Left ventricle myocardium inferior (tissue), 1 donor: Measurements from ENCODE around the gene AZIN2. TPM values are rescaled to one million over a fixed set of nuclear protein-coding genes. Genes with fewer than 3 reads are reported as not detected.
"Not testable (repeated sequence)": the region's sequence is repeated elsewhere in the genome, so short reads cannot be mapped to it uniquely, and the experiment has no call there.

Experiments
- DNase-seq: peaks from one replicate; pipeline ENCODE4 v3.0.0-alpha.2; 2020
- H3K27ac ChIP-seq: fragments of 200-600 bp; replicated peaks from 2 replicates; pipeline ENCODE4 v1.8.0; 2021
- H3K27me3 ChIP-seq: fragments of 200-600 bp; 2 replicates; pipeline ENCODE4 v1.8.0; 2021; ENCODE audit warnings: low read depth
- H3K36me3 ChIP-seq: fragments of 200-600 bp; 2 replicates; pipeline ENCODE4 v1.8.0; 2021
- H3K4me1 ChIP-seq: fragments of 200-600 bp; 2 replicates; pipeline ENCODE4 v1.8.0; 2021
- H3K4me3 ChIP-seq: fragments of 200-600 bp; 2 replicates; pipeline ENCODE4 v1.8.0; 2021; ENCODE audit warnings: mild to moderate bottlenecking, moderate library complexity
- H3K9me3 ChIP-seq: fragments of 200-600 bp; replicated peaks from 2 replicates; pipeline ENCODE4 v1.8.0; 2021
- intact Hi-C: fragments of 100-400 bp; cut with micrococcal nuclease; formaldehyde crosslinking; loops from one replicate; pipeline ENCODE4 v1.11.0; 2022
- total RNA-seq: library from RNA; stranded (reverse); fragmentation: NEBNext Ultra II Directional; extraction: Animal tissue kit (Norgen Biotek cat#: 25700); gene quantifications from one replicate; pipeline ENCODE4 v1.2.1, GENCODE V29; 2021
- TF ChIP-seq, protein P1 (sequence below): fragments of 200-600 bp; IDR thresholded peaks from 2 replicates; pipeline ENCODE4 v1.8.0; 2021; ENCODE audit warnings: antibody characterized with exemption, mild to moderate bottlenecking, borderline replicate concordance
- donor health status: DM: no; HTN: yes; CAD: no; lungs with severe emphysema.

AZIN2 gene
- total RNA-seq, 1 donor from 2014 or later = 2.8 TPM

DNA sequence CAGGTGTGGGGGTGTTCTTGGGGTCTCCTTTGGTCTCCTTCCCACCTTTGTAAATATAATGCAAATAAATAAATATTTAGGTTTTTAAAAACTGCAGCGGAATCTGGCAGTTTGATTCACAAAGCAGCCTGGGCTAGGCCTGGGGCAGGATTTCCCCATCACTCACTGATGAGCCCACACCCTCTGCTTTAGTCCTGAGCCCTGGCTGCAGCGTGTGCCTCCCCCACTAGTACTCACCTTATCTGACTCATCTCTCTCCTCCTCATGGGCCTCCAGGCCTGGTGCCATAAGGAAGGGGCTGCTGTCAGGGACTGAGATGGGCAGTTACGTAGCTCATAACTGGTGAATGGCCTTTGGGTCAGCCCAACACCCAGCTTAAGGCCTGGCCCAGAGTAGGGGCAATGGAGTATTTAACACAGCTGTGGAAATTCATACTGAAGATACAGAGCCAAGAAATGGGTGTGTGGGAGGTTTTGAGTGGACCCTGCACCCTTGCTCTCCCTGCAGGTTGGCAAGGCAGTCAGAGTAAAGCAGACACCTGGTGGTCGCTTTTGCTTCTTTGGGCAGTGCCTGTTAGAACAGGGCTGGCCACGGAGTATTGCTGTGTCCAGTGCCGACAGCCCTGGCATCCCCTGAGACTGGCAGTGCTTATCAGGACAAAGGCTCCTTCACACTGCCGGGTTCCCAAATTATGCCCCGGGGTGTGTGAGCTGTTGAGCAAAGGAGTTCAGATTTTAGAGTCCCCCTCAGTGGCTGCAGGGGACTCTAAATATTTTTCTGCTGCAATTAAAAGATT lies 39.7 kb downstream of the AZIN2 start:
- TF ChIP-seq, protein P1, sequence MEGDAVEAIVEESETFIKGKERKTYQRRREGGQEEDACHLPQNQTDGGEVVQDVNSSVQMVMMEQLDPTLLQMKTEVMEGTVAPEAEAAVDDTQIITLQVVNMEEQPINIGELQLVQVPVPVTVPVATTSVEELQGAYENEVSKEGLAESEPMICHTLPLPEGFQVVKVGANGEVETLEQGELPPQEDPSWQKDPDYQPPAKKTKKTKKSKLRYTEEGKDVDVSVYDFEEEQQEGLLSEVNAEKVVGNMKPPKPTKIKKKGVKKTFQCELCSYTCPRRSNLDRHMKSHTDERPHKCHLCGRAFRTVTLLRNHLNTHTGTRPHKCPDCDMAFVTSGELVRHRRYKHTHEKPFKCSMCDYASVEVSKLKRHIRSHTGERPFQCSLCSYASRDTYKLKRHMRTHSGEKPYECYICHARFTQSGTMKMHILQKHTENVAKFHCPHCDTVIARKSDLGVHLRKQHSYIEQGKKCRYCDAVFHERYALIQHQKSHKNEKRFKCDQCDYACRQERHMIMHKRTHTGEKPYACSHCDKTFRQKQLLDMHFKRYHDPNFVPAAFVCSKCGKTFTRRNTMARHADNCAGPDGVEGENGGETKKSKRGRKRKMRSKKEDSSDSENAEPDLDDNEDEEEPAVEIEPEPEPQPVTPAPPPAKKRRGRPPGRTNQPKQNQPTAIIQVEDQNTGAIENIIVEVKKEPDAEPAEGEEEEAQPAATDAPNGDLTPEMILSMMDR = no peak
- no peak overlapping the region for H3K27ac ChIP-seq
- no peak for DNase-seq
- H3K4me1 ChIP-seq = peaks cover under 1% of the 10 kb centered on the region
- no peaks in the 10 kb centered on the region for H3K9me3 ChIP-seq
- no peaks in the 10 kb centered on the region for H3K36me3 ChIP-seq
- no peak overlapping the region for H3K4me3 ChIP-seq
- H3K27me3 ChIP-seq = no peaks in the 10 kb centered on the region
- intact Hi-C loops = no loop called here

DNA sequence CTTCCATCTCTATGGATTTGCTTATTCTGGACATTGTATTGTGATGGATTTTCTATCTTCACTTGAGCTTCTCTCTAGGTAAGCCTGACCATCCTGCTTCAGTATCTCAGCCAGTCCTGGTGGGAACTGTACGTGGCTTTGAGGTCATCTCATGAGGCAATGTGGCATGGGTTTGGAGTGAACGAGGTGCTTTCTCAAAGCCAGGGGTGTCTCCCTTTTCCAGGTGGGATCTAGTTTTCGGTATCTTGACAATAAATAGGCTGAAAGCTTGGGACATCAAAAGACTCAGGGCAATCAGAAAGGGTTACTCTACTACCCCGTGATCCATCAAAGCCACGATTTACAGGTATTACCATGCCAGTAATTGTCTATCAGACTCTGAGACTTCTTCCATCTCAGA lies 40.8 kb downstream of the AZIN2 start:
- no peaks in the 10 kb centered on the region for H3K27me3 ChIP-seq
- DNase-seq = no peak
- TF ChIP-seq, protein P1 = no peak
- no peaks in the 10 kb centered on the region for H3K36me3 ChIP-seq
- no peak overlapping the region for H3K27ac ChIP-seq
- H3K4me3 ChIP-seq = no peak overlapping the region
- intact Hi-C loops = no loop called here
- no peaks in the 10 kb centered on the region for H3K9me3 ChIP-seq
- peaks cover 12% of the 10 kb centered on the region for H3K4me1 ChIP-seq

DNA sequence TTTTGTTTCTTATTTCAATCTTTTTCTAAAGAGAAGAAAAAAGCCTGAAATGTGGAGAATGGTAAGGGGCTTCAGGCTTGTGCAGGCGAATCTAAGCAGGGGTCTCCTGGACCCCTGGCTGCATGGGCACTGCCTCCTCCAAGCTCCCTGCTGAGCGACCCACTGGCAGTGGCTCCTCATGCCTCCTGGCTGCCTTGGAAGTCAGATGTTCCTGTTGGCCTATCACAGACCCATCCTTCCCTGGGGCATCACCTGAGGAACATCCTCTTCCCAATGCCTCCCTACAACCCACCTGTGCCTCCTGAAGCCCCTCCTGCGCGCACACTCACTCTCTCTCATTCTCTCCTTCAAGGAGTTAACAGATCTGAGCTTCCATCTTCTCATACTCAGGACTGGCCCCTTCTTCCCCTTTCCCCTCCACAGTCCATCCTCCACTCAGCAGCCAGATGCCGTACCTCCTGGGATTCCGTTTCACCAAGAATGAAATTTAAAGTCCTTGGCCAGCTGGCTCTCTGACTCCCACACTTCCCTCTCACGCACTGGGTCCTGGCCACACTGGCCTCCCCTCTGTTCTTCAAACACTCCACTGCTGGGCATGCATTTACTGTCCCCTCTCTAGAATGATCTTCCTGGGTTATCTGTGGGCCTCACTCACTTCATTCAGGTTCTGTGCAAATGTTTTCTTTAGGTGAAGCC lies 41.7 kb downstream of the AZIN2 start:
- H3K27ac ChIP-seq = no peak overlapping the region
- peaks cover 16% of the 10 kb centered on the region for H3K4me1 ChIP-seq
- TF ChIP-seq, protein P1 = no peak
- no peaks in the 10 kb centered on the region for H3K36me3 ChIP-seq
- intact Hi-C loops = no loop called here
- H3K9me3 ChIP-seq = no peaks in the 10 kb centered on the region
- DNase-seq = no peak
- H3K4me3 ChIP-seq = no peak overlapping the region
- no peaks in the 10 kb centered on the region for H3K27me3 ChIP-seq

DNA sequence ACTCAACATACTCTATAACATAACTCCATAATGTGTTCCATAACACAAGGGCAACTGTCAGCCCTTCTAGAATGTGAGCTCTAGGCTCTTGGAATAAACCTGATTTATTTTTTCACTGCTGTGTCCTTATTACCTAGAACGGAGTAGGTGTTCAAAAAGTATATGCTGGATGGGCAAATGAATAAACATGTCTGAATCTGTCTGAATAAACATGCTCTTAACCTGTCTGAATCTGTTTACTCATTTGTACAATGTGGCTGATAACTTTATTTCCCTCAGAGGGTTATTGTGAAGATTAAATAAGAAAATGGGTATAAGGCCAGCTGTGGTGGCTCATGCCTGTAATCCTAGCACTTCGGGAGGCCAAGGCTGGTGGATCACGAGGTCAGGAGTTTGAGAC lies 42.3 kb downstream of the AZIN2 start:
- intact Hi-C loops = no loop called here
- TF ChIP-seq, protein P1 = no peak
- no peaks in the 10 kb centered on the region for H3K36me3 ChIP-seq
- peaks cover 22% of the 10 kb centered on the region for H3K4me1 ChIP-seq
- no peaks in the 10 kb centered on the region for H3K27me3 ChIP-seq
- no peak overlapping the region for H3K27ac ChIP-seq
- H3K4me3 ChIP-seq = no peak overlapping the region
- H3K9me3 ChIP-seq = no peaks in the 10 kb centered on the region
- DNase-seq = no peak

DNA sequence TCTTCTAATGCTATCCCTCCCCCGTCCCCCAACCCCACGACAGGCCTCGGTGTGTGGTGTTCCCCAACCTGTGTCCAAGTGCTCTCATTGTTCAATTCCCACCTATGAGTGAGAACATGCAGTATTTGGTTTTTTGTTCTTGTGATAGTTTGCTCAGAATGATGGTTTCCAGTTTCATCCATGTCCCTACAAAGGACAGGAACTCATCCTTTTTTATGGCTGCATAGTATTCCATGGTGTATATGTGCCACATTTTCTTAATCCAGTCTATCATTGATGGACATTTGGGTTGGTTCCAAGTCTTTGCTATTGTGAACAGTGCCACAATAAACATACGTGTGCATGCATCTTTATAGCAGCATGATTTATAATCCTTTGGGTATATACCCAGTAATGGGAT lies 43.7 kb downstream of the AZIN2 start:
- H3K27me3 ChIP-seq, H3K36me3 ChIP-seq, intact Hi-C loops, H3K4me3 ChIP-seq, H3K27ac ChIP-seq, DNase-seq, H3K9me3 ChIP-seq: not testable (repeated sequence)
- peaks cover 26% of the 10 kb centered on the region for H3K4me1 ChIP-seq
